GM10266 (cell line): ENCODE results near the gene CHCHD3.
"Not testable (repeated sequence)": the region's sequence is repeated elsewhere in the genome, so short reads cannot be mapped to it uniquely, and the experiment has no call there.

ENCODE experiments used
- DNase-seq: peaks from one replicate; pipeline ENCODE4 v3.0.0; 2012; ENCODE audit errors: extremely low spot score
- CTCF ChIP-seq: IDR thresholded peaks from 2 replicates; pipeline ENCODE4 v1.5.1; 2012; ENCODE audit warnings: mild to moderate bottlenecking, low read depth; ENCODE audit not compliant: control insufficient read depth, insufficient read depth; ENCODE audit errors: missing control alignments

The CHCHD3 gene

GRCh38 chr7:133036289-133036688, 45.6 kb downstream of the CHCHD3 start:
- no peak for TF ChIP-seq CTCF
- DNase-seq, result no peak

GRCh38 chr7:133035240-133035639, 46.6 kb downstream of the CHCHD3 start:
- not testable (repeated sequence) for DNase-seq

- DNase-seq, result no peak
- no peak for TF ChIP-seq CTCF
These were observed 51.5 kb downstream of the CHCHD3 start for GRCh38 chr7:133030346-133030745.

- DNase-seq, result no peak
- TF ChIP-seq CTCF, result no peak
These were observed 52.4 kb downstream of the CHCHD3 start for GRCh38 chr7:133029463-133029862.

GRCh38 chr7:133027397-133027796, 54.5 kb downstream of the CHCHD3 start:
- DNase-seq, result no peak
- TF ChIP-seq CTCF, result no peak

GRCh38 chr7:133026210-133026859, 55.6 kb downstream of the CHCHD3 start:
- TF ChIP-seq CTCF, result no peak
- no peak for DNase-seq

GRCh38 chr7:133025056-133025455, 56.8 kb downstream of the CHCHD3 start:
- no peak for TF ChIP-seq CTCF
- no peak for DNase-seq

- TF ChIP-seq CTCF, result no peak
- no peak for DNase-seq
These were observed 57.3 kb downstream of the CHCHD3 start for GRCh38 chr7:133024596-133024995.
